HG03280 (cell line): ENCODE data around the gene LDHB.
"Not testable (repeated sequence)": the region's sequence is repeated elsewhere in the genome, so short reads cannot be mapped to it uniquely, and the experiment has no call there.

ENCODE experiments used
- ATAC-seq: cut with Tn5 transposase; IDR thresholded peaks from one replicate; pipeline ENCODE4 v1.9.1; 2021; ENCODE audit warnings: mild to moderate bottlenecking, moderate library complexity; ENCODE audit not compliant: unreplicated experiment

Gene LDHB

DNA sequence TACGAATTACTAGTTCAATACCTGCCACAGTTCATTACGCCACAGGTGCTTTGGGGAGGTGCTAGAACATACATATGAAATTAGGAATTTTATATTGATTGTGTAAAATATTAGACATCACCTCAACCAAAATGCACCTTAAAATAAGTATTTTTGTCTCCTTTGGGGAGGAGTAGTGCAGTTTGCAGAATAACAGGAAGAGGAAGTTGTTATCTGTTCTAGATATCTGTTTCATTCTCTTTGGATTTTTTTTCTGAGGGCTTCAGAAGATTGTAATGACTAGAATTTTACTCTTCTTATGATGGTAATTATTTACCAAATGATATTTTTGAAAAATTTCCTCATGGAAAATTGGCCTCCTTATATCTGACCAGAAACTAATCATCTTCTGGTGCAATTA is 43.1 kb downstream of the LDHB start:
- ATAC-seq: no peak

DNA sequence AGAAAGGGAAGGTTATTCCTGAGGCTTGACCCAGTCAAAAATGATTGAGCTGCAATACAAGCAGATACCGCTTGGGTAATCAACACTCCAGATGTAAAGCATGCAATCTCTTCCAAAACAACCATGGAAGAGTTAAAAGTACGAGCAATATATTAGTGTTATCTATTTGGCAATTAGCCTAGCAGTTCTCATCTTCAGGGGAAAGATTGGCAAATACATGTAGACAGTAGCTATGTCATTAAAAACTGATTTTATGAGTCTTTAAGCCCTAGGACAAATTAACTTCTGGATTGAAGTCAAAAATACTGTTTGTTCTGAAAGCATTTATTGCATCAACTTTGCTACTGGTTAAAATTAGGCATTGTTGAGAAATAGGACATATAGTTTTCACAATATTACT is 43.7 kb downstream of the LDHB start:
- ATAC-seq: no peak

DNA sequence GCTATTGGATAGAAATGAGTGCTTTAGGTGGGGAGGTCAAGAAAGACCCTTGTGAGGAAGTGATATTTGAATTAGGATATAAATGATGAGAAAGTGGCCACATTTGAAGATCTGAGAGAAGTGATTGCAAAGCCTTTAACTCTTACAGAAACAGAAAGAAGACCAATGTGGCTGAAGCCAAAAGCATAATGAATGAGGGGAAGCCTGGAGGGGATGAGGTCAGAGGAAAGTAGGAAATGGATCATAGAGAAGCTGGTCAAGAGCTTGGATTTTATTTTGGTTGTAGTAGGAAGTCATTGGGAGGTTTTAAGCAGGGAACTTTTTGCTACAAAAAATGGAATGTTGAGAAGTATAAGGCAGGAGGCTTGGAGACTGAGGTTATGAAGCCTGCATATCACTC is 49.4 kb downstream of the LDHB start:
- no peak for ATAC-seq

DNA sequence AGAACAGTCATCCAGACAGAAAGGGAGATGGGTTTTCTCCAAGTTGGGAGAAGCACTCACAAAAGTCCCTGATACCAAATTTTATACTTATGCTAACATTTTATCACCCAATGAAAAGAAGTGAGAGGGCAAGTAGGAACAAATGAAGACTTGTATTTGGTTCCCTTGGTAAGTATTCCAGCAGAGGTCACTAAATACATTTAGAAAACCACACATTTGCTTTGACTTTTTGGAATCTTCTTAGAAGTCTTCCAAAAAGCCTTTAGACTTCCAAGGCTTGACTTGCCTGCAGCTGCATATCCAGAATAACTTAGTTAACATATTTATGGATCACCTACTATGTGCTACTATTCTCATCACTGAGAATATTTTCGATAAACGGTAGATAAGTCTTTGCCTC is 49.9 kb downstream of the LDHB start:
- no peak for ATAC-seq

DNA sequence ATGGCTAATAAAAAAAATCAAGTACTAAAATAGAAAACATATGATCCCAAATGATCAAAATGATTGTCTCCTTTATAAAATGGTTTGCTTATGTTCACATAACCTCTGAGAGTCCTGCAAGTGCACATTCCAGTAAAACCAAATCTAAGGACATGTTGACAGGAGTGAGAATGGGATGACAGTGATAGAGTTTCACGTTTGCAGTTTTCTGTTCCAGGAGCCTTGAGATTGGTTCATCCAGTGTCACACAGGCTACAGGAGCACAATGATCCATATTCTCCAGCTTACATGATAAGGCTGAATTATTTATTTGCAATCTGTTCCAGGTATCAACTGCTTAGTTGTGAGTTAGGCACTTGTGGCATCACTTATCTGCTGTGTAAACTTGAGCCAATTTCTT is 51.5 kb downstream of the LDHB start:
- no peak for ATAC-seq

DNA sequence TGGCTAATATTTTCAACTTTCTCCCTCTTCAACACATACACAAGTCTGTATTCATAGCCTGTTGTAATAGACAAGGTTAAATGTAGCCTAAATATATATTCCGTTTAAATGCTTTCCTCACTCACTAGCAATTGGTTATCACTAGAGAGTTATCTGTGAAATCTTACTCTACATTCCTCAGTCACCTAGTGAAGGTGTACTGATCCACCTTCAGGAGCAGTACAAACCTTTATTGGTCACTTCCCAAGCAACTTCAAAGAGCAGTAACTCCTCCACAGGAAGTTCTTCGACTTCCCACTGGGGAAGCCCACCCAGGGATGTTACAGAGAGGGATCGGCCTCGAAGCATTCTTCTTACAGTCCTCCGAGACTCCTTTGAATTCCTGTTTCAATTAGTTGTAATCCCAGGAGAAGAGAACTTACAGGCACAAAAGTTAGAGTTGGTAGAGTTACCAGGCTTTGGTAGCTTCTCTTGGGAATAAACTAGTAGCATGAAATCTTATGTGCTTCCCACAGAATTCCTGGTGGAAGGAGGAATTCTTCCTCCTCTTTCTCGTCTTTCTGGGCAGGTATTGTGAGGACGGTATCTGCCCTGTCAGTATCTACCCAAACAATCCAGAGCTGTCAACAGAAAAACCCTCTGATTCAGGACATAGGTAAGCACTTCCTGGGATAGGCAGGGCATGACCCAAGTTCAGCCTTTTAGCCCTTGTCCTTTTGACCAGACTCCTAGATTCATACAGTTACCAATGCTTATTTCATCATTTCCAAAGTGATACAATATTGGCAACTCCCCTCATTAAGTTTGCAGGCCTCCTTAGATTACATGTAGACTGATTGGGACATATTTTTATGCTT is 53.2 kb downstream of the LDHB start, which contains the start of gene GYS2:
GYS2 (minus strand) TSS at position 603 of the 857 bp plus-strand sequence; CDS start at position 348, 255 bp downstream.
- ATAC-seq: no peak

DNA sequence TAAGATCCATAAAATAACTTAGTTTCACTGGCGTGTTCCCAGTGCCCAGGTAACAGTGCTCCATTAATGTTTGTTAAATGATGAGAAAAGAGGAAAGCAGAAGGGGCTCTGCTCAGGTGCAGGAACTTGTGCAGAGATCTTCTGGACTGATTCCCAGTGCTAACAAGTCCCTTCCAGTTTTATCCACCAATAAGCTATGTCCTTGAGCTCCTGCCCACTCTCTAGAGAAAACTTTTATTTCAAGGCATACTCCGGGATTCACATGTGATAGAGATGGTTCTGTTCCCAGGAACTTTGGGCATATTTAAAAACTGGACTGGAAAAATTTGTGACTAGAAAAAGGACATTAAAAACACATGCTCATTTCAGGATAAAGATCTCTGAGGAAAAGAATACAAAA is 54.9 kb downstream of the LDHB start:
- ATAC-seq: no peak

DNA sequence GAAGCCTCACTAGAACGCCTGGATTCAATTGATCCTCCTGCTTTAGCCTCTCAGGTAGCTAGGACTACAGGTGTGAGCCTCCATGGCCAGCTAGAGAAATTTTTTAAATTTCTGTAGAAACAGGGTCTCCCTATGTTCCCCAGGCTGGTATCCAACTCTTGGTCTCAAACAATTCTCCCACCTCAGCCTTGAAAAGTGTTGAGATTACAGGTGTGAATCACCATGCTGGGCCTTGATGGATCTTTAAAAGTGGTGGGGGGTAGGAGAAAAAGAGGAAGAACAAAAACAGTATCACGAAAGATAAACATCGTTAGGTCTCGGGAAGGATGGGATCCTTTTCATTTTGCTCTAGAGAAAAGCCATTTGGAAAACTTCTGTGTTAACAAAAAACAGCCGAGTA is 57.4 kb downstream of the LDHB start:
- ATAC-seq: no peak

DNA sequence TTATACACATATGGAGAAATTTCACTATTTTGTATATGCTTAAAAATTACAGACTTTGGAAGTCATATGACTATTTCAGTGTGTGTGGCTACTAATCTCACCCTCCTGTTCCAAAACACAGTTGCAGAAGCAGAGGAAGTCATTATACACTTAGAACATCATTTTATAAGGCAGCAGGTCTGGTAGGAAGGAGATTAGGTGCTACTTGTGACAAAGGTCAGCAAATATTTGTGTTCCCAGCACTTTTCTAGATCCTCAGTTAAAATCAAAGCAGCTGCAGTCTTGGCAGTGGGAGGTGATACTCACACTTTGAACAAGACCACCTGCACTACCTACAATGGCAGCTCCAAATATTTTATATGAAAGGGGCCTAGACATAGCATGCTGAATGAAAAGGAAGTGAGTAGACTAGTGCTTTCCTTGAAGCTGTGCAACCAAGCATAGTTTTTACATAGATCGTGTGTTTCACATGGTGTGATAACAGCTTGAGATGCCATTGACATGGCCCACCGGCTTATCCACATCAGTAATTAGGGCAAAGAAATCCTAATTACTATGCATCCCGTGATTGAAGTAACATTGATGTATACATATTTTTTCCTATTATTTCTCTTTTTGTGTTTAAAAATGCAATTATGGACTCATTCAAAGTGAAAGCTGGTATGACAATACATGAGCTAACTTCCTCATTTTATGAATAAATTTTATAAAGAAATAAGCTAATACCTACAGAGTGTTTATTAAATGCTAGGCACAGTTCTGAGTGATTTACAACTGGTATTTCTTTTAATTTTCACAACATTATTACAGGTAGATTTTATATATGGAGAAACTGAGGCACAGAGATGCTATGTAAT is 58.3 kb downstream of the LDHB start:
- ATAC-seq: no peak

DNA sequence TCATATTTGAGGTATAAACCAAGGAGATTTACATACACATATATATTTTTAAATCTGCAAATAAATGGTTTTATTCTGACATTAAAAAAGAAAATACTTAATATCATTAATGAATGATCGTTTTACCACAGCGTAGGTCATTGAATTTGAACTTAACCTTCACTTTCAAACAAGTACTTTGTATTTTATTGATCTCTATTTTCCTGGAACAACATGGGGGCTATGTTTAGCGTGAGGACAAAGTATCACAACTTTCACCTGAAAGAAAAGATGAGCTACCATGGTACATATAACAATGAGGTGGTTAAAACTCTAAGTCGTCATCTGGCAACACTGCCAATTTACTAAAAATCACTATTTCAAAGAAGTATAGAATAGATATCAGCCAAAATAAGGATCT is 59.0 kb downstream of the LDHB start:
- no peak for ATAC-seq

DNA sequence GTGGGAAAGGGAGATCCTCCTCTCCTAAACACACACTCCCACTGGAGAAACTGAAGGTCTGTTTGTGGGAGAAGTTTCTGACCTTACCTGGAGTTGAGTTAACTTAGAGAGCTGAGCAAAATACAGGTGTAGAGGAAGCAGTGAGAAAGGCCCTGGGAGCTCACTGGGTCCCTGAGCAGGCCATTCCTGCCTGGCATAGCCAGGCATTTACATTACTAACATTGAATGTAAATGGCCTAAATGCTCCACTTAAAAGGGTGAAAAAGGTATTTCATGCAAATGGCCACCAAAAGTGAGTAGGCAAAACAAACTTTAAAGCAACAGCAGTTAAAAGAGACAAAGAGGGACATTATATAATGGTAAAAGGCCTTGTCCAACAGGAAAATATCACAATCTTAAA is 62.3 kb downstream of the LDHB start:
- ATAC-seq: not testable (repeated sequence)

DNA sequence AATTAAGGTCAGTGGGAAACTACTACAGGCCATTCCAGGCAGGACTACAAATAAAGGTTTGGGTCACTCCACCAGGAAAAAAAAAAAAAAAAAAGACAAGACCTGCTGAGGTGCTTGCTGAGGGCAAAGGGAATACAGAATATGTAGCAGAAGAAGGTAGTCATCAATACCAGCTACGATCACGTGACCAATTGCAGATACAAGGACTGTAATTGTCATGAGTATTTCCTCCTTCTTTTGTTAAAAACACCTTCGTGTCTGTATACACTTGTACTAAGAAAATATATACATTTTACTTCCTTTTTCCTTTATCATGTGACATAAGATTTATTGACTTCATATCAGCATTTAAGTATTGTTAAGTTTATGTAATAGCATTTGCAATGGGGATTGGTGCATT is 72.2 kb downstream of the LDHB start:
- no peak for ATAC-seq
